HEK293 (cell line): Measurements from ENCODE around the gene LAMA1.

Source experiments
- MZF1 ChIP-seq: fragments of 450-650 bp; formaldehyde crosslinking; IDR thresholded peaks from 2 replicates; pipeline ENCODE4 v1.5.1; 2017; ENCODE audit warnings: missing biosample characterization, missing genetic modification characterization, borderline replicate concordance
- ZNF37A ChIP-seq: fragments of 450-650 bp; IDR thresholded peaks from 2 replicates; pipeline ENCODE4 v1.5.1; 2018; ENCODE audit warnings: missing biosample characterization, missing genetic modification characterization
- ZNF626 ChIP-seq: fragments of 450-650 bp; sonication (Bioruptor Pico); formaldehyde crosslinking; IDR thresholded peaks from 2 replicates; pipeline ENCODE4 v1.5.1; 2018; ENCODE audit warnings: missing biosample characterization, missing genetic modification characterization, inconsistent platforms
- TF ChIP-seq, protein P1 (sequence below): fragments of 450-650 bp; IDR thresholded peaks from 2 replicates; pipeline ENCODE4 v1.5.1; 2018; ENCODE audit warnings: missing biosample characterization, mild to moderate bottlenecking, missing genetic modification characterization
- TF ChIP-seq, protein P2 (sequence below): fragments of 450-650 bp; formaldehyde crosslinking; IDR thresholded peaks from 2 replicates; pipeline ENCODE4 v1.5.1; 2016; ENCODE audit warnings: missing biosample characterization, missing genetic modification characterization
- TF ChIP-seq, protein P3 (sequence below): fragments of 450-650 bp; formaldehyde crosslinking; IDR thresholded peaks from 2 replicates; pipeline ENCODE4 v1.5.1; 2016; ENCODE audit warnings: missing biosample characterization, missing genetic modification characterization, low read depth
- TF ChIP-seq, protein P4 (sequence below): fragments of 450-650 bp; formaldehyde crosslinking; IDR thresholded peaks from 2 replicates; pipeline ENCODE4 v1.5.1; 2016; ENCODE audit warnings: missing biosample characterization, missing genetic modification characterization
- TF ChIP-seq, protein P5 (sequence below): fragments of 450-650 bp; formaldehyde crosslinking; IDR thresholded peaks from 2 replicates; pipeline ENCODE4 v1.5.1; 2016; ENCODE audit warnings: missing biosample characterization, missing genetic modification characterization

DNA sequence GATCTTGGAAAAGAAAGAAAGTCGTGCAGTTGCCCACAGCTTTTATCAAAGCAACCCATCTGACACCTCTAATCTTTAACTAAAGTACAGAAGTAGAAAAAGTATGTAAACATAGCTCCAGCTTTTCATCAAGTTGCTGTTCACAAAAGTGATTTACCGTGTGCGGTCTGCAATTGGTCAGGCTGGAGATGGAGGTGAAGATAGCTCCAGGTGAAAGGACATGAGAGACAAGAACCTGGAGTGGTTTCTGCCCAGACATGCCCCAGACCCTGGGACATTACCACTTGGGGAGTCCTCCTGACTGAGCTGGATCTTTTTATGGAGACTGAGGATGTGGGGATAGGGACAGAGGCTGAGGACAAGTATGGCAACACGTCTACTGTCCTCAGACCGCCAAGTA is 82.7 kb downstream of the LAMA1 start:
- TF ChIP-seq, protein P1, sequence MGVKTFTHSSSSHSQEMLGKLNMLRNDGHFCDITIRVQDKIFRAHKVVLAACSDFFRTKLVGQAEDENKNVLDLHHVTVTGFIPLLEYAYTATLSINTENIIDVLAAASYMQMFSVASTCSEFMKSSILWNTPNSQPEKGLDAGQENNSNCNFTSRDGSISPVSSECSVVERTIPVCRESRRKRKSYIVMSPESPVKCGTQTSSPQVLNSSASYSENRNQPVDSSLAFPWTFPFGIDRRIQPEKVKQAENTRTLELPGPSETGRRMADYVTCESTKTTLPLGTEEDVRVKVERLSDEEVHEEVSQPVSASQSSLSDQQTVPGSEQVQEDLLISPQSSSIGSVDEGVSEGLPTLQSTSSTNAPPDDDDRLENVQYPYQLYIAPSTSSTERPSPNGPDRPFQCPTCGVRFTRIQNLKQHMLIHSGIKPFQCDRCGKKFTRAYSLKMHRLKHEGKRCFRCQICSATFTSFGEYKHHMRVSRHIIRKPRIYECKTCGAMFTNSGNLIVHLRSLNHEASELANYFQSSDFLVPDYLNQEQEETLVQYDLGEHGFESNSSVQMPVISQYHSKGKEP (tag by site-specific recombination) = no peak
- TF ChIP-seq, protein P2, sequence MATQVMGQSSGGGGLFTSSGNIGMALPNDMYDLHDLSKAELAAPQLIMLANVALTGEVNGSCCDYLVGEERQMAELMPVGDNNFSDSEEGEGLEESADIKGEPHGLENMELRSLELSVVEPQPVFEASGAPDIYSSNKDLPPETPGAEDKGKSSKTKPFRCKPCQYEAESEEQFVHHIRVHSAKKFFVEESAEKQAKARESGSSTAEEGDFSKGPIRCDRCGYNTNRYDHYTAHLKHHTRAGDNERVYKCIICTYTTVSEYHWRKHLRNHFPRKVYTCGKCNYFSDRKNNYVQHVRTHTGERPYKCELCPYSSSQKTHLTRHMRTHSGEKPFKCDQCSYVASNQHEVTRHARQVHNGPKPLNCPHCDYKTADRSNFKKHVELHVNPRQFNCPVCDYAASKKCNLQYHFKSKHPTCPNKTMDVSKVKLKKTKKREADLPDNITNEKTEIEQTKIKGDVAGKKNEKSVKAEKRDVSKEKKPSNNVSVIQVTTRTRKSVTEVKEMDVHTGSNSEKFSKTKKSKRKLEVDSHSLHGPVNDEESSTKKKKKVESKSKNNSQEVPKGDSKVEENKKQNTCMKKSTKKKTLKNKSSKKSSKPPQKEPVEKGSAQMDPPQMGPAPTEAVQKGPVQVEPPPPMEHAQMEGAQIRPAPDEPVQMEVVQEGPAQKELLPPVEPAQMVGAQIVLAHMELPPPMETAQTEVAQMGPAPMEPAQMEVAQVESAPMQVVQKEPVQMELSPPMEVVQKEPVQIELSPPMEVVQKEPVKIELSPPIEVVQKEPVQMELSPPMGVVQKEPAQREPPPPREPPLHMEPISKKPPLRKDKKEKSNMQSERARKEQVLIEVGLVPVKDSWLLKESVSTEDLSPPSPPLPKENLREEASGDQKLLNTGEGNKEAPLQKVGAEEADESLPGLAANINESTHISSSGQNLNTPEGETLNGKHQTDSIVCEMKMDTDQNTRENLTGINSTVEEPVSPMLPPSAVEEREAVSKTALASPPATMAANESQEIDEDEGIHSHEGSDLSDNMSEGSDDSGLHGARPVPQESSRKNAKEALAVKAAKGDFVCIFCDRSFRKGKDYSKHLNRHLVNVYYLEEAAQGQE = no peak
- TF ChIP-seq, protein P3, sequence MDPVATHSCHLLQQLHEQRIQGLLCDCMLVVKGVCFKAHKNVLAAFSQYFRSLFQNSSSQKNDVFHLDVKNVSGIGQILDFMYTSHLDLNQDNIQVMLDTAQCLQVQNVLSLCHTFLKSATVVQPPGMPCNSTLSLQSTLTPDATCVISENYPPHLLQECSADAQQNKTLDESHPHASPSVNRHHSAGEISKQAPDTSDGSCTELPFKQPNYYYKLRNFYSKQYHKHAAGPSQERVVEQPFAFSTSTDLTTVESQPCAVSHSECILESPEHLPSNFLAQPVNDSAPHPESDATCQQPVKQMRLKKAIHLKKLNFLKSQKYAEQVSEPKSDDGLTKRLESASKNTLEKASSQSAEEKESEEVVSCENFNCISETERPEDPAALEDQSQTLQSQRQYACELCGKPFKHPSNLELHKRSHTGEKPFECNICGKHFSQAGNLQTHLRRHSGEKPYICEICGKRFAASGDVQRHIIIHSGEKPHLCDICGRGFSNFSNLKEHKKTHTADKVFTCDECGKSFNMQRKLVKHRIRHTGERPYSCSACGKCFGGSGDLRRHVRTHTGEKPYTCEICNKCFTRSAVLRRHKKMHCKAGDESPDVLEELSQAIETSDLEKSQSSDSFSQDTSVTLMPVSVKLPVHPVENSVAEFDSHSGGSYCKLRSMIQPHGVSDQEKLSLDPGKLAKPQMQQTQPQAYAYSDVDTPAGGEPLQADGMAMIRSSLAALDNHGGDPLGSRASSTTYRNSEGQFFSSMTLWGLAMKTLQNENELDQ = no peak
- TF ChIP-seq, protein P4, sequence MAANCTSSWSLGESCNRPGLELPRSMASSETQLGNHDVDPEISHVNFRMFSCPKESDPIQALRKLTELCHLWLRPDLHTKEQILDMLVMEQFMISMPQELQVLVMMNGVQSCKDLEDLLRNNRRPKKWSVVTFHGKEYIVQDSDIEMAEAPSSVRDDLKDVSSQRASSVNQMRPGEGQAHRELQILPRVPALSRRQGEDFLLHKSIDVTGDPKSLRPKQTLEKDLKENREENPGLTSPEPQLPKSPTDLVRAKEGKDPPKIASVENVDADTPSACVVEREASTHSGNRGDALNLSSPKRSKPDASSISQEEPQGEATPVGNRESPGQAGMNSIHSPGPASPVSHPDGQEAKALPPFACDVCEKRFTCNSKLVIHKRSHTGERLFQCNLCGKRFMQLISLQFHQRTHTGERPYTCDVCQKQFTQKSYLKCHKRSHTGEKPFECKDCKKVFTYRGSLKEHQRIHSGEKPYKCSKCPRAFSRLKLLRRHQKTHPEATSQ (tag by site-specific recombination) = no peak
- TF ChIP-seq ZNF626 (tag by site-specific recombination) (no peak), MZF1 (tag by site-specific recombination) (no peak), ZNF37A (no peak)
- TF ChIP-seq, protein P5, sequence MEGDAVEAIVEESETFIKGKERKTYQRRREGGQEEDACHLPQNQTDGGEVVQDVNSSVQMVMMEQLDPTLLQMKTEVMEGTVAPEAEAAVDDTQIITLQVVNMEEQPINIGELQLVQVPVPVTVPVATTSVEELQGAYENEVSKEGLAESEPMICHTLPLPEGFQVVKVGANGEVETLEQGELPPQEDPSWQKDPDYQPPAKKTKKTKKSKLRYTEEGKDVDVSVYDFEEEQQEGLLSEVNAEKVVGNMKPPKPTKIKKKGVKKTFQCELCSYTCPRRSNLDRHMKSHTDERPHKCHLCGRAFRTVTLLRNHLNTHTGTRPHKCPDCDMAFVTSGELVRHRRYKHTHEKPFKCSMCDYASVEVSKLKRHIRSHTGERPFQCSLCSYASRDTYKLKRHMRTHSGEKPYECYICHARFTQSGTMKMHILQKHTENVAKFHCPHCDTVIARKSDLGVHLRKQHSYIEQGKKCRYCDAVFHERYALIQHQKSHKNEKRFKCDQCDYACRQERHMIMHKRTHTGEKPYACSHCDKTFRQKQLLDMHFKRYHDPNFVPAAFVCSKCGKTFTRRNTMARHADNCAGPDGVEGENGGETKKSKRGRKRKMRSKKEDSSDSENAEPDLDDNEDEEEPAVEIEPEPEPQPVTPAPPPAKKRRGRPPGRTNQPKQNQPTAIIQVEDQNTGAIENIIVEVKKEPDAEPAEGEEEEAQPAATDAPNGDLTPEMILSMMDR (tag by site-specific recombination) = no peak
